GM18951 (cell line): Measurements from ENCODE around the gene PLN.

Experiments used
- POLR2A ChIP-seq: IDR thresholded peaks from 4 replicates; pipeline ENCODE4 v1.6.1; 2011; ENCODE audit warnings: mild to moderate bottlenecking; ENCODE audit not compliant: insufficient read length, insufficient read depth; ENCODE audit errors: extremely low read depth
- in situ Hi-C: fragments of 300-500 bp; cut with MboI; formaldehyde crosslinking; loops from one replicate; pipeline ENCODE4 v1.12.0; 2022; ENCODE audit warnings: low sequenced_read_pairs, mixed read lengths, inconsistent platforms; ENCODE audit not compliant: unreplicated experiment

The PLN gene

GRCh38 chr6:118569498-118569897 is 21.4 kb downstream of the PLN start:
- in situ Hi-C loops: loop anchor here (25.0 kb wide), 1 partner anchor 543 kb away; no protein-coding TSS in a partner anchor

DNA sequence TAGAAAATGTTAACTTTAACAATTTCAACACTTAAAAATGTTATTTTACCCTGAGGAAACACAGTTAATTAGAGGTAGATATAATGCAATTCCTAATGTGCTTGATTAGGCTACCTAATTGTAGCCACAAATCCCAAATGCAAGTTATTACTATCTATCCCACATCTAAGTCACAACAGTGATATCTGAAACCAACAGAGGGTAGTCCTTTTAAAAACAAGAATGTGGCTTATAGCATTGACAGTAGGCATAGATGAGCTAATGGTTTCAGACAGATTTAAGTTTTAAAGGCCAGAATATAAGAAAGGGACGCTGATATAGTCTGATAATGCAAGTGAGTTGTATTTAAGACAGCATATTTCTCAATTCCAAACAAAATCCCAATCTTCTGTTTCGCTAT is 23.0 kb downstream of the PLN start:
- in situ Hi-C loops: loop anchor here (25.0 kb wide), 1 partner anchor 541 kb away; no protein-coding TSS in a partner anchor
- TF ChIP-seq POLR2A: no peak

More at GRCh38 chr6:118569498-118569897, 21.4 kb downstream of the PLN start:
- no peak for TF ChIP-seq POLR2A

- TF ChIP-seq POLR2A: no peak
- in situ Hi-C loops: loop anchor here (25.0 kb wide), 1 partner anchor 538 kb away; no protein-coding TSS in a partner anchor
Observed at GRCh38 chr6:118574051-118574865, 26.2 kb downstream of the PLN start.

DNA sequence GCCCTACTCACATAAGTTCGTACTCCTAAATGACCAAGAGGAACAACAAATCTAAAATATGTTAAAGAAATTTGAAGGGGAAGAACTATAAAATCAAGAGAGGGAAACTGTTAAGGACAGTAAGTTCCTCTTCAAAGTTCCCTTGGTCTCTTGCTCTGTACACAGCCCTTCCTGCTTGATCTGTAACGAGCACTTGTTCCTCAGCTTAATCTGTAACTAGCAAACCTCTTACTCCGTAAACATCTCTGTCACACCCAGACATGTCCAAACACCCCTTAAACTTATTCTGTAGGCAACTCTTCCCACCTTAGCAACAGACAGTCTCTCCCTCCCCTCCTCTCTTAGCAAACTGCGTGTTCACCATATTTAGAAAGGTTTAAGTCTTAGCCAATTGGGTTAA is 29.9 kb downstream of the PLN start:
- TF ChIP-seq POLR2A: no peak
- in situ Hi-C loops: no loop called here

DNA sequence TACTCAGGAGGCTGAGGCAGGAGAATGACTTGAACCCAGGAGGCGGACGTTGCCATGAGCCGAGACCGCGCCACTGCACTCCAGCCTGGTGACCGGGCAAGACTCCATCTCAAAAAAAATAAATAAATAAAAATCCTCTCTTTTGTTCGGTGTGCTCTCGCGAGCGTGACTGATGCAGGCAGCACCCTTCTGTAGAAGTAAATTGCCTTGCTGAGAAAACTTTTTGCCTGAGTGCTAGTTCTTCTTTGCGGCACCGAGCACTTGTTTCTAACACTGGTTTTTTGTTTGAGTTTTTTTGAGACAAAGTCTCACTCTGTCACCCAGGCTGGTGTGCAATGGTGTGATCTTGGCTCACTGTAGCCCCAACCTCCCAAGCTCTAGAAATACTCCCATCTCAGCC is 30.5 kb downstream of the PLN start:
- TF ChIP-seq POLR2A: no peak
- in situ Hi-C loops: no loop called here

GRCh38 chr6:118579786-118580185 is 31.7 kb downstream of the PLN start:
- in situ Hi-C loops: no loop called here
- TF ChIP-seq POLR2A: no peak

DNA sequence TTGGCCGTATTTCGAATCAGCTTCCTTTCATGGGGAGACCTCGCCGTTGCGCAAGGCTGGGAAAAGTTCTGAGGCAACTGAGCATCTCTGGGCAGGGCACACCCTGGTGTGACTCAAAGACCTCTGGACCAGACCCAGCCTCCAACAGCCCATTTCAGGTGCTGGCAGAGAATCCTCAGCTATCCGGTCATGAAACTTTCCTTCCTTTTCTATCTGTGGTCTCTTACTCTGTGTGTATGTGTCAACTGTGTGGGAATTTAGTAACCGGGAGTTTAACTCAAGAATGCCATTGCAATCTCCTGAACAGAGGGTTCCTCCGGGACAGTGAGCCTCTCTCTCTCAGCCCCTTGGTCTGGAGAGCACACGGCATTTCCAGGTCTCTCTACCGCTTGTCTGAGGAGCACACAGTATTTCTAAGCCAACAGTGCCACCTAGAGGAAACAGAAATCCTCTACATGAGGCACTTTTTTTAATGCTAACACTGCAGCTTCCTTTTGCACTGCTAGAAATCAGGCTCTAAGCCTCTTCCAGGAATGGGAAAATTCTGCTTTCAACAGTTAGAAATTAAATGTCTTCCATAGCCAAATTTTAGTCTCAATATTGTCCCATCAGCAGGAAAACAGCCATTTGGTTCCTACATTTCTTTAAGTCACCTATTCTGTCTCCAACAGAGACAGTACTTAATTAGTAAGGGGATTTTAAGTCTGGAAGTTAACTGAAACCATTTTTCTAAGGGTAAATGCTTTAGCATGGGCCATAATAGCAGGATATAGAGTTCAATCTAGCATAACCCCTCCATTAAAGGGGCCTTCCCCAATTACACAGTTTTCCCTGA is 32.7 kb downstream of the PLN start:
- no peak for TF ChIP-seq POLR2A
- in situ Hi-C loops: no loop called here

- in situ Hi-C loops: no loop called here
- TF ChIP-seq POLR2A: no peak
Observed at GRCh38 chr6:118581489-118581959, 33.4 kb downstream of the PLN start.

DNA sequence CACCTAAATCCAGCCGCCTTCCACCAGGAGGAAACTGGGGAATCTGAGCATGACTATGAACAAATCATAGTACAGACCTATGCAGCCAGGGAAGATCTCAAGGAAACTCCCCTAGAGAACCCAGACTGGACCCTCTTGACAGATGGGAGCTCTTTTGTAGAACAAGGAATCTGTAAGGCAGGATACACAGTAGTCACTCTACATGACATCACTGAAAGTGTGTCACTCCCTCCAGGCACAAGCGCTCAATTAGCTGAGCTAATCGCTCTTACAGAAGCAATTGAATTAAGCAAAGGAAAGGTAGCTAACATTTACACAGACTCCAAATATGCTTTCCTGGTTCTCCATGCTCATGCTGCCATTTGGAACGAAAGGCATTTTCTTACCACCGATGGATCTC is 36.8 kb downstream of the PLN start:
- in situ Hi-C loops: no loop called here

GRCh38 chr6:118586746-118587485 is 38.8 kb downstream of the PLN start:
- no peak for TF ChIP-seq POLR2A
- in situ Hi-C loops: no loop called here

More for the DNA sequence above, 36.8 kb downstream of the PLN start:
- TF ChIP-seq POLR2A: no peak

GRCh38 chr6:118588626-118589025 is 40.5 kb downstream of the PLN start:
- no peak for TF ChIP-seq POLR2A
- in situ Hi-C loops: no loop called here

DNA sequence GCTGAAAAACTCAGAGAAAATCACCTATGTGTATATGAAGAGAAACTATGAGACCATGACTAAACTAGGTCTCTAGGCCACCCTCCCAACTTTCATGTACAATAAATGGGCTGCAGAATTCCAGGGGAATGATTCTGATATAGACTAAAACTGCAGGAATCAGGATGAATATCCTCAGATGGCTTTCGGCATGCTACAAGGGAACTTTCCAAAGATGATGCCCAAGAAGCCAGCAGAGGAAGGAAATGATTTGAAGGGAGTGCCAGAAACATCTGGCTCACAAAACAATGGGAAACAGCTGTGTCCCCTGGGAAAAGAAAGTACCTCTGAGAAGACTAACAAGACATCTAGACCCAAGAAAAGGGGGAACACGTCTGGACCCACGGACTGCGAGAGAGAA is 41.1 kb downstream of the PLN start:
- TF ChIP-seq POLR2A: no peak
- in situ Hi-C loops: no loop called here

DNA sequence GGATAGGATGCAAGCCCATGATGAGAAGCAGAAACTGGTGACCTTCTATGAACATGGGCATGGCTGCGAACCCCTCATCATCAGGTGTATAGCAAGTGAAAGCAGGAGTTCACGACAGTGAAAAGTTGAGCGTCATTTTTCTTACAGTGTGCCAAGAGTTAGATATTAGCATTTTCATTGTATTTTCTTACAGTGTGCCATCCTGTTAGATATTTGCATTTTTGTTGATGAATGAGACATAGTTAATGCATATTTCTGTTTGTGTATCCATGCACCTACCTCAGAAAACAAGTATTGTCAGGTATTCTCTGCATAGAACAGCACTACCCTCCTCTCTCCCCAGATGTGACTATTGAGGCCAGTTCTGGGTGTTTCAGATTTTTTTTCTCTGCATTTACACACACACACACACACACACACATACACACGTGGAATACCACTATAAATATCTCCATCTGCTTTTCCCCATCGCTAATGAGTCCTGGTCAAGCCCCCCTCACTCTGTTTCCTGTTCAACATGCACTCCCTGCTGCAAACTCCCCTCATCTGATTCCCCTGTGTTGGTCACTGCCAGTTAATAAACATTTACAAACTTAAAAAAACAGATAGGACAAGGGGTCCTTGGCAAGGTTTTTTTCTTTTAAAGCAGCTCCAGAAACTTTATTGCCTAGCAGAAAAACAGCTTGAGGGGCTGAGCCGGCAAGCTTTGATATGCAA is 41.7 kb downstream of the PLN start:
- no peak for TF ChIP-seq POLR2A
- in situ Hi-C loops: no loop called here

GRCh38 chr6:118591897-118592296 is 43.8 kb downstream of the PLN start:
- in situ Hi-C loops: no loop called here
- TF ChIP-seq POLR2A: no peak
